GM23248 (cell line): ENCODE measurements around the gene ZPBP. TPM values are rescaled to one million over a fixed set of nuclear protein-coding genes. Genes with fewer than 3 reads are reported as not detected.

Experiments
- DNase-seq: peaks from one replicate; pipeline ENCODE4 v3.0.0-alpha.2; 2015
- H2AFZ ChIP-seq: fragments of 200-600 bp; sonication (generic); 2 replicates; pipeline ENCODE4 v1.6.1; 2016; ENCODE audit warnings: antibody characterized with exemption
- H3F3A ChIP-seq: fragments of 200-600 bp; sonication (generic); 2 replicates; pipeline ENCODE4 v1.6.1; 2016; ENCODE audit warnings: mild to moderate bottlenecking, antibody characterized with exemption, mixed run types; ENCODE audit not compliant: insufficient read depth
- H3K27ac ChIP-seq: fragments of 200-600 bp; sonication (generic); 2 replicates; pipeline ENCODE4 v1.5.1; 2016; ENCODE audit warnings: mild to moderate bottlenecking
- H3K27me3 ChIP-seq: fragments of 200-600 bp; sonication (generic); replicated peaks from 2 replicates; pipeline ENCODE4 v1.6.1; 2016; ENCODE audit warnings: mild to moderate bottlenecking; ENCODE audit not compliant: insufficient read depth
- H3K36me3 ChIP-seq: fragments of 200-600 bp; sonication (generic); 2 replicates; pipeline ENCODE4 v1.6.1; 2016; ENCODE audit warnings: low read depth, mild to moderate bottlenecking
- H3K4me1 ChIP-seq: fragments of 200-600 bp; sonication (generic); 2 replicates; pipeline ENCODE4 v1.6.1; 2016; ENCODE audit warnings: mild to moderate bottlenecking; ENCODE audit not compliant: insufficient read depth
- H3K4me2 ChIP-seq: fragments of 200-600 bp; sonication (generic); one replicate; pipeline ENCODE4 v1.6.1; 2016; ENCODE audit warnings: mild to moderate bottlenecking; ENCODE audit not compliant: unreplicated experiment
- H3K4me3 ChIP-seq: fragments of 200-600 bp; sonication (generic); 2 replicates; pipeline ENCODE4 v1.5.1; 2016; ENCODE audit warnings: mild to moderate bottlenecking
- H3K79me2 ChIP-seq: fragments of 200-600 bp; sonication (generic); 2 replicates; pipeline ENCODE4 v1.6.1; 2016; ENCODE audit warnings: mild to moderate bottlenecking; ENCODE audit not compliant: insufficient read depth
- H3K9ac ChIP-seq: fragments of 200-600 bp; sonication (generic); 2 replicates; pipeline ENCODE4 v1.6.1; 2016; ENCODE audit warnings: mild to moderate bottlenecking
- H3K9me2 ChIP-seq: fragments of 200-600 bp; sonication (generic); 2 replicates; pipeline ENCODE4 v1.6.1; 2016; ENCODE audit warnings: mixed run types, mild to moderate bottlenecking, moderate library complexity; ENCODE audit not compliant: insufficient read depth
- H3K9me3 ChIP-seq: fragments of 200-600 bp; sonication (generic); one replicate; pipeline ENCODE4 v1.6.1; 2017; ENCODE audit warnings: low read depth
- H4K20me1 ChIP-seq: fragments of 200-600 bp; sonication (generic); 2 replicates; pipeline ENCODE4 v1.6.0; 2016; ENCODE audit not compliant: insufficient read depth
- EZH2 ChIP-seq: fragments of 200-600 bp; sonication (generic); IDR thresholded peaks from 2 replicates; pipeline ENCODE4 v1.6.1; 2018; ENCODE audit warnings: antibody characterized with exemption, mild to moderate bottlenecking; ENCODE audit not compliant: insufficient read depth, poor library complexity, severe bottlenecking
- EZH2phosphoT487 ChIP-seq: fragments of 200-600 bp; sonication (generic); IDR thresholded peaks from 2 replicates; pipeline ENCODE4 v1.6.1; 2018; ENCODE audit warnings: antibody characterized with exemption, moderate library complexity, mild to moderate bottlenecking, low read depth; ENCODE audit not compliant: insufficient read depth
- WGBS, 2 experiments: methylation state at CpG; one replicate each; pipeline ENCODE4 v1.1.6; 2015 to 2017; ENCODE audit warnings: low lambda C conversion rate in 2 of 2, low coverage in 1 of 2; ENCODE audit errors: missing lambda C conversion rate in 2 of 2; 5-methylcytosine and 5-hydroxymethylcytosine counted together
- in situ Hi-C: fragments of 300-500 bp; cut with MboI; formaldehyde crosslinking; loops from 2 replicates; pipeline ENCODE4 v1.15.0; 2020
- polyA plus RNA-seq: library from polyadenylated mRNA; unstranded; fragments of >200 nt; fragmentation: Nextera tagmentation; extraction: Ambion mirVana; gene quantifications from 2 replicates; pipeline ENCODE4 v1.2.1, GENCODE V29; 2016
- total RNA-seq: library from RNA; depleted of rRNA; stranded (reverse); fragments of >200 nt; shearing (Covaris generic); gene quantifications from 2 replicates; pipeline ENCODE4 v1.2.3, GENCODE V29; 2014

ZPBP gene
- total and polyA plus RNA-seq, 2 experiments from 2014 or later = not detected

DNA sequence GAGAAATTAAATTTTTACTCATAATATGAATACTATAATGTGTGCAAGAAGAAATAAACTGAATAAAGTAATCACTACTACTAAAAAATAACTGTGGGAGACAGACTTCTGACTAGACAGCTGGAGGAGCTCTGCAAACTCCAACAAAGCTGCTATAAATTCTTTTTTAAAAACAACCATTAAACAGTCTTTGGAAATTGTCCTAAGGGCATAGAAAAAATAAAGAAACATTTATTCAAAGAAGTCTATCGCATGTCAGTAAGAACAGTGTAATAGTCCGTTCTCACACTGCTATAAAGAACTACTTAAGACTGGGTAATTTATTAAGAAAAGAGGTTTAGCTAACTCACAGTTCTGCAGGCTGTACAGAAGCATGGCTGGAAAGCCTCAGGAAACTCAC is 56.0 kb downstream of the ZPBP start:
- H3K36me3 ChIP-seq = no peaks in the 10 kb centered on the region
- no peak overlapping the region for H3K4me3 ChIP-seq
- no peak for TF ChIP-seq EZH2
- no peak for TF ChIP-seq EZH2phosphoT487
- H3K4me1 ChIP-seq = no peaks in the 10 kb centered on the region
- no peaks in the 10 kb centered on the region for H3K79me2 ChIP-seq
- H3K27ac ChIP-seq = no peak overlapping the region
- H3K9me3 ChIP-seq = no peaks in the 10 kb centered on the region
- WGBS, 2 experiments = 52 to 55% methylated on average over 2 of the region's 2 CpGs
- H3K9ac ChIP-seq = no peak overlapping the region
- no peak overlapping the region for H2AFZ ChIP-seq
- H3K4me2 ChIP-seq = no peak overlapping the region
- DNase-seq = no peak
- no peaks in the 10 kb centered on the region for H3K27me3 ChIP-seq
- no peaks in the 10 kb centered on the region for H4K20me1 ChIP-seq
- H3K9me2 ChIP-seq = no peaks in the 10 kb centered on the region
- in situ Hi-C loops = no loop called here
- no peaks in the 10 kb centered on the region for H3F3A ChIP-seq

DNA sequence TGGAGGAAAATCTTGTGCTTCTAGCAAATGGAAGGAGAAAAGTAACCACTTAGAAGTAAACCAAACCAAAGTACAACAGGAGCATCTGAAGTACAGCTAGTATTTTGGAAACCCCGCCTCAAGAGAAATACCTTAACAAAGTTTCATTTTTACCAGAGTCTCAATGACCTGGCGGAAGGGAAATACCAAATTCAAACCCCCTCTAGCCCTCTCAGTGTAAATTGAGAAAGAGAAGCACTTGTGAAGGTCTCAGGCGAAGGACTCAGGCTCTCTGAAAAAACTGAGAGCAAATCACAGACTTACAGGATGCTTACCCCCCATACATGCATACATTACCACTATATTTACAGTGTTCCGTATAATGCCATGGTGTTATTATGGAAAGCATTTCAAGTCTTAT is 70.1 kb downstream of the ZPBP start:
- Histone ChIP-seq H3K36me3 (no peaks in the 10 kb centered on the region), H3F3A (no peaks in the 10 kb centered on the region), H4K20me1 (no peaks in the 10 kb centered on the region), H3K9me2 (no peaks in the 10 kb centered on the region), H3K9ac (no peak overlapping the region), H3K9me3 (no peaks in the 10 kb centered on the region), H2AFZ (no peak overlapping the region), H3K4me3 (no peak overlapping the region), H3K79me2 (no peaks in the 10 kb centered on the region), H3K27me3 (no peaks in the 10 kb centered on the region), H3K27ac (no peak overlapping the region), H3K4me1 (no peaks in the 10 kb centered on the region), H3K4me2 (no peak overlapping the region)
- DNase-seq = no peak
- TF ChIP-seq EZH2 (no peak), EZH2phosphoT487 (no peak)
- in situ Hi-C loops = no loop called here
- 20% methylated on average over 4 of the region's 4 CpGs for WGBS, 2 experiments

DNA sequence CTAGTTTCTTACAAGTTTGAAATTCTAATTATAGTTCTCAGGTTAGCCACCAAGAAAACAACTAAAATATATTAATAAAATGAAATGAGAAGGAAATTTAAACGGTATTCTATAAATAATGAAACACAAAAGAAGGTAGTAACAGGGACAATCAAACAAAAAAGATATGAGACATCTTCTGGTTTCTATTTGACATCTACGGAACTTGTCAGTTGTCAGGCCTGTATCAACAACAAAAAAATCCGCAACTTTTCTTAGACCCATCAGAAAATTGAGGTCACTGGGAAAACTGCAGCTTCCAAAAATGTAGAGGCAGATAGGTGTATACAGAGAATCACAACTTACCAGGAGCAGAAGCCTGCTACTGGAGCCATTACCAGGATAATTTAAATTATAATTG is 70.6 kb downstream of the ZPBP start:
- Histone ChIP-seq H3K9me3 (no peaks in the 10 kb centered on the region), H2AFZ (no peak overlapping the region), H3F3A (no peaks in the 10 kb centered on the region), H3K4me2 (no peak overlapping the region), H3K4me3 (no peak overlapping the region), H3K9me2 (no peaks in the 10 kb centered on the region), H4K20me1 (no peaks in the 10 kb centered on the region), H3K27ac (no peak overlapping the region), H3K79me2 (no peaks in the 10 kb centered on the region), H3K27me3 (no peaks in the 10 kb centered on the region), H3K36me3 (no peaks in the 10 kb centered on the region), H3K4me1 (no peaks in the 10 kb centered on the region), H3K9ac (no peak overlapping the region)
- TF ChIP-seq EZH2phosphoT487 = no peak
- no peak for TF ChIP-seq EZH2
- 16% methylated on average over 3 of the region's 3 CpGs for WGBS, 2 experiments
- in situ Hi-C loops = no loop called here
- no peak for DNase-seq

DNA sequence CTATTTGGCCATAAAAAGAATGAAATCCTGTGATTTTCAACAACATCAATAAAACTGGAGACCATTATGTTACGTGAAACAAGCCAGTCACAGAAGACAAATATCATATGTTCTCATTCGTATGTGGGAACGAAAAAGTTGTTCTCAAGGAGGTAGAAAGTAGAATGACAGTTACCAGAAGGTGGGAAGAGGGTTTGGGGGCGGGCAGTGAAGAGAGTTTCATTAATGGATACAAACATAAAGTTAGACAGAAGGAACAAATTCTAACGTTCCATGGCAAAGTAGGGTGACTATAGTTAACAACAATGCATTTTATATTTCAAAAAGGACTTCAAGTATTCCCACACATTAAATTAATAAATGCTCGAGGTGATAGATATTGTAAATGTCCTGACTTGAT is 97.4 kb downstream of the ZPBP start:
- H3K27ac ChIP-seq = no peak overlapping the region
- TF ChIP-seq EZH2phosphoT487 (no peak), EZH2 (no peak)
- no peak for DNase-seq
- H3K9me3 ChIP-seq = no peaks in the 10 kb centered on the region
- 10 to 11% methylated on average over 6 of the region's 6 CpGs for WGBS, 2 experiments
- no peaks in the 10 kb centered on the region for H3F3A ChIP-seq
- in situ Hi-C loops = no loop called here
- H2AFZ ChIP-seq = no peak overlapping the region
- no peaks in the 10 kb centered on the region for H3K9me2 ChIP-seq
- H3K4me1 ChIP-seq = no peaks in the 10 kb centered on the region
- H3K4me2 ChIP-seq = no peak overlapping the region
- H3K9ac ChIP-seq = no peak overlapping the region
- no peaks in the 10 kb centered on the region for H3K27me3 ChIP-seq
- no peaks in the 10 kb centered on the region for H3K79me2 ChIP-seq
- H4K20me1 ChIP-seq = no peaks in the 10 kb centered on the region
- no peaks in the 10 kb centered on the region for H3K36me3 ChIP-seq
- no peak overlapping the region for H3K4me3 ChIP-seq

DNA sequence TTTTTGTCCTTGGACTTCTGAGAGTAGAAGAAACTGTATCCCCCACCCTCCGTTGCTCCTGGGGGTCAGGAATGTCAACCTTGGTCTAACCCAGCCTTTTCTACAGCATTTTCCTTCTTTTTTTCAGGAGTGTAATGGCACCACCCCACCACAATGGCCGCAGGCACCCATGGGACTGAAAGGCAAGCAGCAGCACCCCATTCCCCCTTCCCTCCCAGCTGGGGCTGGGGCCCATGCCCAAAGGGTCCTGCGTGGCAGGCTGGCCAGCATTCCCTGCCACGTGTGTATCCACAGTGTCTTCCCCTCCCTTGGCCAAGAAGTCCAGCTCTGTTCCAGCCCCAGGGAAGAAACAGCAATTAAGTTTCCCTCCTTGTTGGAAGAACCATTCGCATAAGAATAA is 106.9 kb downstream of the ZPBP start:
- Histone ChIP-seq H3K36me3 (no peaks in the 10 kb centered on the region), H2AFZ (no peak overlapping the region), H3K4me3 (no peak overlapping the region), H3K4me2 (no peak overlapping the region), H3K4me1 (no peaks in the 10 kb centered on the region), H3K9me2 (no peaks in the 10 kb centered on the region), H3K79me2 (no peaks in the 10 kb centered on the region), H3K27me3 (no peaks in the 10 kb centered on the region), H3F3A (no peaks in the 10 kb centered on the region), H3K9me3 (no peaks in the 10 kb centered on the region), H4K20me1 (no peaks in the 10 kb centered on the region), H3K9ac (no peak overlapping the region), H3K27ac (no peak overlapping the region)
- in situ Hi-C loops = no loop called here
- TF ChIP-seq EZH2 = no peak
- no peak for TF ChIP-seq EZH2phosphoT487
- DNase-seq = no peak
- WGBS, 2 experiments = 11 to 19% methylated on average over 5 of the region's 5 CpGs
